HG03066 (cell line): ENCODE data around the gene SSBP4.
"Not testable (repeated sequence)": the region's sequence is repeated elsewhere in the genome, so short reads cannot be mapped to it uniquely, and the experiment has no call there.

Source experiments
- ATAC-seq: cut with Tn5 transposase; IDR thresholded peaks from one replicate; pipeline ENCODE4 v1.9.1; 2021; ENCODE audit warnings: low read depth; ENCODE audit not compliant: unreplicated experiment

SSBP4 gene

GRCh38 chr19:18419195-18419698 lies at the start of gene SSBP4:
SSBP4 (plus strand) TSS chr19:18419398; CDS start chr19:18419649, 251 bp downstream.
- ATAC-seq = no peak

GRCh38 chr19:18373407-18373891 lies 45.7 kb upstream of the SSBP4 start:
- ATAC-seq = no peak

- peak; percentile 78 for ATAC-seq
Observed at GRCh38 chr19:18373892-18374629, 45.1 kb upstream of the SSBP4 start.

DNA sequence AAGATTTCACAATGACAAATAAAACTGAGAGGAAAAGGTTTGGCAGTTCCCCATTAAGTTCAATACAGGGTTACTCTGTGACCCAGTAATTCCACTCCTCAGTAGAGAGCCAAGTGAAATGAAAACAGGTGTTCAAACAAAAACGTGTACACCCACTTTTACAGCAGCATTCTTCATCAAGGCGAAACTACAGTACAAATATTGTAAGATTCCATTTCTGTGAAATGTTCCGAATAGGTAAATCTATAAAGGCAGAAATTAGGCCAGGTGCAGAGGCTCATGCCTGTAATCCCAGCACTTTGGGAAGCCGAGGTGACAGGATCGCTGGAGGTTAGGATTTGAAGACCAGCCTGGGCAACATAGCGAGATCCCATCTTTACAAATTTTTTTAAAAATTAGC lies 42.2 kb upstream of the SSBP4 start:
- ATAC-seq = no peak

DNA sequence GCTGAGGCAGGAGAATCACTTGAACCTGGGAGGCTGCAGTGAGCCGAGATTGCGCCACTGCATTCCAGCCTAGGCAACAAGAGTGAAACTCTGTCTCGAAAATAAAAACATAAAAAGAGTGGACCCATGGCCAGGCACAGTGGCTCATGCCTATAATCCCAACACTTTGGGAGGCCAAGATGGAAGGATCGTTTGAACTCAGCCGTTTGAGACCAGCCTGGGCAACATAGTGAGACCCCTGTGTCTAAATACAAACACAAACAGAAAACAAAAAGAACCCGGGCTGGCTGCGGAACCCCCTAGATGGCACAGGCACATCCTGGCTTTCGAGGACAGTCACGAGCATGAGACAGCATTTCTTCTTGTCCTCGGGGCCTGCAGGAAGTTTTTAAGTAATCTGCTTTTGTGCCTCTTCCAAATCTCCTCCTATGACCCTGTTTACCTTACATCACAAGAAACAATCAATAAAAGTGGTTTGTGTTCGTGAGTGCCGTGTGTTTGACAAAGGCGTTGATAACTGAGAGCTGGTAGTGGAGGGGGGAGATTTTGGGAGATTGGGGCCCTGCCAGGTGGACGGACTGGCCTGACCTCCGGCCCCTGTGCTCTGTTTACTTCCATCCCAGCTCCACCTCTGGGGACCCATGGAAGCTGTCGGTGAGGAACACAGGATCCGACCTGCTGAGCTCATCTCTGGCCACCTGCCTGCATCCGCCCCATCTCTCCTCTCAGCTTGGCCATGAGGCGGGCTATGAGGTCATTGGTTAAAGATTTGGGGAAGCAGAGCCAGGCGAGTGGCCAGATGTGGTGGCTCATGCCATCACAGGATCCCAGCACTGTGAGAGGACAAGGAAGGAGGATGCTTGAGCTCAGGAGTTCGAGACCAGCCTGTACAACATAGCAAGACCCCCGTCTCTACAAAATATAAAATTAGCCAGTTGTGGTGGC lies 39.1 kb upstream of the SSBP4 start:
- ATAC-seq = no peak

- no peak for ATAC-seq
Observed at GRCh38 chr19:18380843-18381242, 38.4 kb upstream of the SSBP4 start.

DNA sequence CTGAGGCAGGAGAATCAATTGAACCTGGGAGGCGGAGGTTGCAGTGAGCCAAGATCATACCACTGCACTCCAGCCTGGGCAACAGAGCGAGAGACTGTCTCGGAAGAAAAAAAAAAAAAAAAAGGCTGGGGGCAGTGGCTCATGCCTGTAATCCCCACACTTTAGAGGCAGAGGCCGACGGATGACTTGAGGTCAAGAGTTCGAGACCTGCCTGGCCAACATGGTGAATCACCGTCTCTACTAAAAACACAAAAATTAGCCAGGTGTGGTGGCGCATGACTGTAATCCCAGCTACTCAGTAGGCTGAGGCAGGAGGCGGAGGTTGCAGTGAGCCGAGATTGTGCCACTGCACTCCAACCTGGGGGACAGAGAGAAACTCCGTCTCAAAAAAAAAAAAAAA lies 35.6 kb upstream of the SSBP4 start:
- ATAC-seq = not testable (repeated sequence)

- no peak for ATAC-seq
Observed at GRCh38 chr19:18384775-18385174, 34.4 kb upstream of the SSBP4 start.

DNA sequence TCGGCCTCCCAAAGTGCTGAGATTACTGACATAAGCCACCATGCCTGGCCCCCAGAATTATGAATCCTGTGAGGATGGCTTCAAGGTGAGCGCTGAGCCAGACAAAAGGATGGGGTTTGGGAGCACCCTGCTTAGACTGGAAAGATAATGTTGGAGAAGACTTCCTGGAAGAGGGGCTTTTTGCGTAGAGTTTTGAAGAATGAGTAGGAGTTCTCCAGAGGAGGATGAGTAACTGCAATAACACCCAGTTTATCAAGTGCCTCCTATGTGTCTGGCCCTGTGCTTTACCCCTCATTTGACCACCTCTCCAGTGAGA lies 33.9 kb upstream of the SSBP4 start:
- no peak for ATAC-seq

GRCh38 chr19:18385675-18386542 lies 33.3 kb upstream of the SSBP4 start, which contains the start of gene GDF15:
GDF15 (plus strand) TSS chr19:18386158; CDS start chr19:18386190, 32 bp downstream.
- no peak for ATAC-seq

DNA sequence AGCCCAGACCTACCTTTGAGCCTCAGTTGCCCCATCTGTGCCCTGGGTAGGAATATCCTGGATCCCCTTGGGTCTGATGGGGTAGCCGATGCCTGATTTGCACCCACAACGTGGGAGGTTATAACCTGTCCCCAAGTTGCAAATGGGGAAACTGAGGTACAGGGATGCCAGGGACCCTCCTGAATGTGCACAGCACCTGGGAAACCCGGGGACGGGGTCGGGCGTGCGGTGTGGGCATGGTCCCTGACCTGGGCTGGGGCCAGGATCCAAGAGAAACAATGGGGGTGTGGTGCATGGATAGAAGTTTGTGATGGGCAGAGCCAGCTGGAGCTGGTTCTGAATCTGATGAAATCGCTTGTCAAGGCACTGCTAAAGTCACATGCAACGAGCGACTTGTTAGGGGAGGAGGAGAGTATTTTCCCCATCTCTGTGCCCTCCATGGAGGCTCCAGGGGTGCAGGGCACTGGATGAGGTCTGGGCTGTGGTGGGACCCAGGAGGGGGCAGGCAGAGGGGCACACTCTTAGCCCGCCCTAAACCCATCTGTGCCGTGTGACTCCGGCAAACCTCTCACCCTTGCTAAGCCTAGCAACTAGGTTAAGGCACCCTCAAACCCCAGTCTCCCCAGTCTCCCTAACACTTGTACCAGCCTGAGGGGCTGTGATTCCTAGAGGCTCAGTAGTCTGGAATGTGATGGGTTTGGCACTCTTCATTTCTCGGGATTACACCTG lies 32.5 kb upstream of the SSBP4 start:
- no peak for ATAC-seq

- ATAC-seq = peak; percentile 72
Observed at GRCh38 chr19:18388100-18388959, 30.9 kb upstream of the SSBP4 start.

GRCh38 chr19:18388960-18389725 lies 30.1 kb upstream of the SSBP4 start:
- no peak for ATAC-seq

DNA sequence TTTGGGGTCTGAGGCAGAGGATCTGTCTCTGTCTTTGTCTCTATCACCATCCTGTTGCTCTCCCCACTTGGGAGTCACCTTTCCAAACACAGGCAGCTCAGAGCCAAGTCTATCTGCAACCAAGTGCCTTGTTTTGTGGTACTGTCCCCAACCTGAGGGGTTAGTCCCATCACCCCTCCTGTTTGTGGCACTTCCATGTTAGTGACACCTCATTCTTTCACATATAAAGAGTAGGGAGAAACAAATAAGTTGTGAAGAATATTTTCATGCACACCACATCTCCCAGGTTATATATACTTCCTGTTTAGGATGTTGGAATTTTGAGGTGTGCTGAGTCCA lies 29.5 kb upstream of the SSBP4 start:
- no peak for ATAC-seq

GRCh38 chr19:18390065-18390907 lies 28.9 kb upstream of the SSBP4 start:
- ATAC-seq = no peak

DNA sequence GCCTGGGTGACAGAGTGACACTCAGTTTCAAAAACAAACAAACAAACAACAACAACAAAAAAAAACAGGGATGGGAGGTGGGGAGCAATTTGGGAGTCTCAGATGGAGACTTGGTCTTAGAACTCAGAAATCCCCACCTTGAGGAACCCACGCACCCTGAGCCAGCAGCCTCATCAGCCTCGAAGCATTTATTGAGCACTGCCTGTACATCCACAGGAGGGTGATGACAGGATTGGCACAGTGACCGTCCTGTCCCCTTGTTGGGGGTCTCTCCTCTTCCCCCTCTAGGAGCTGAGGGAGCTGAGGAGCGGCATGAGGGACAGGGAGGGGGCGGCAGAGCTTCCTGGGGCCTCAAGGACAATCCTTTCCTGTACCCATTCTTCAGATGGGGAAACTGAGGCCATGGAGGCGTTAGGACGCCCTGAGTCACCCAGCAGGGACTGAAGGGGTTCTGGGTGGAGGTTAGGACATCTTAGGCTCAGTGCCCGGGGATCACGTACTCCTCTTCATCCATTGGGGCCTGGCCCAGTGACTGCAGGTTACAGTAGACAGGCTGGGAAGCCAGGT lies 27.6 kb upstream of the SSBP4 start:
- ATAC-seq = no peak

DNA sequence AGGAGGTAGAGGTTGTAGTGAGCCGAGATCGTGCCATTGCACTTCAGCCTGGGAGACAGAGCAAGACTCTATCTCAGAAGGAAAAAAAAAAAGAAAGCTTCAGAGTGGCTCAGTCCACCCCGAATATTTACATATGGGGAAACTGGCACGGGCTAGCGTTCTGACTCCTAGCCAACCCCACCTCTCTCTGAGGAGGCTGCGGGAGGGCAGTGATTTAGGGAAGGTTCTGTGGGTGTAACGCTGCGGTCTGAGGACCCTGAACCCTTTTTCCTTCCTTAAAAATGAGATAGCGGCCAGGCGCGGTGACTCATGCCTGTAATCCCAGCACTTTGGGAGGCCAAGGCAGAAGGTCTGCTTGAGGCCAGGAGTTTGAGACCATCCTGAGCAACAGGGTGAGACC lies 26.8 kb upstream of the SSBP4 start:
- ATAC-seq = no peak
